Parathyroid adenoma (tissue), 2 donors: ENCODE measurements around the gene ARHGAP26.

Source experiments
- H2AFZ ChIP-seq: fragments of 300-600 bp; sonication (generic); one replicate; pipeline ENCODE4 v1.7.0; 2017; ENCODE audit warnings: antibody characterized with exemption, mild to moderate bottlenecking
- H3K27ac ChIP-seq: fragments of 300-600 bp; sonication (generic); one replicate; pipeline ENCODE4 v1.7.0; 2017
- H3K27me3 ChIP-seq: fragments of 300-600 bp; sonication (generic); one replicate; pipeline ENCODE4 v1.7.0; 2017; ENCODE audit warnings: low read length; ENCODE audit not compliant: control insufficient read depth, insufficient read depth
- H3K36me3 ChIP-seq: fragments of 300-600 bp; sonication (generic); one replicate; pipeline ENCODE4 v1.7.0; 2017; ENCODE audit warnings: low read length; ENCODE audit not compliant: control insufficient read depth, insufficient read depth
- H3K4me1 ChIP-seq: fragments of 300-600 bp; sonication (generic); one replicate; pipeline ENCODE4 v1.7.0; 2017; ENCODE audit warnings: control low read depth
- H3K4me2 ChIP-seq: fragments of 300-600 bp; sonication (generic); one replicate; pipeline ENCODE4 v1.7.0; 2017; ENCODE audit warnings: low read length
- H3K4me3 ChIP-seq: fragments of 300-600 bp; sonication (generic); one replicate; pipeline ENCODE4 v1.7.0; 2017; ENCODE audit warnings: low read depth, low read length
- H3K79me2 ChIP-seq: fragments of 300-600 bp; sonication (generic); one replicate; pipeline ENCODE4 v1.7.0; 2017; ENCODE audit warnings: control low read depth
- H3K9ac ChIP-seq: fragments of 300-600 bp; sonication (generic); one replicate; pipeline ENCODE4 v1.7.0; 2017; ENCODE audit warnings: mild to moderate bottlenecking
- H3K9me3 ChIP-seq: fragments of 300-600 bp; sonication (generic); one replicate; pipeline ENCODE4 v1.7.0; 2017; ENCODE audit warnings: low read length; ENCODE audit not compliant: control insufficient read depth
- CTCF ChIP-seq: fragments of 300-600 bp; sonication (generic); IDR thresholded peaks from one replicate; pipeline ENCODE4 v1.7.0; 2017; ENCODE audit warnings: antibody characterized with exemption, mild to moderate bottlenecking
- donor health status: primary hyperparathyroidism.

Gene ARHGAP26

GRCh38 chr5:142852416-142853198, 82.4 kb downstream of the ARHGAP26 start:
- Histone ChIP-seq H3K9me3 (no peaks in the 10 kb centered on the region), H3K27ac (no peak overlapping the region), H3K36me3 (no peaks in the 10 kb centered on the region), H3K4me1 (no peaks in the 10 kb centered on the region), H3K4me3 (no peak overlapping the region), H3K79me2 (no peaks in the 10 kb centered on the region), H3K9ac (no peak overlapping the region), H2AFZ (no peak overlapping the region), H3K4me2 (no peak overlapping the region), H3K27me3 (no peaks in the 10 kb centered on the region)
- TF ChIP-seq CTCF, result no peak

- Histone ChIP-seq H3K36me3 (no peaks in the 10 kb centered on the region), H3K27me3 (no peaks in the 10 kb centered on the region), H3K27ac (no peak overlapping the region), H3K4me2 (no peak overlapping the region), H3K9ac (no peak overlapping the region), H3K79me2 (no peaks in the 10 kb centered on the region), H3K4me1 (no peaks in the 10 kb centered on the region), H2AFZ (no peak overlapping the region), H3K4me3 (no peak overlapping the region), H3K9me3 (no peaks in the 10 kb centered on the region)
- no peak for TF ChIP-seq CTCF
Measured at GRCh38 chr5:142853682-142854081, 83.5 kb downstream of the ARHGAP26 start.

- Histone ChIP-seq H3K79me2 (no peaks in the 10 kb centered on the region), H3K36me3 (no peaks in the 10 kb centered on the region), H3K4me3 (no peak overlapping the region), H3K4me1 (no peaks in the 10 kb centered on the region), H3K27me3 (no peaks in the 10 kb centered on the region), H3K9me3 (no peaks in the 10 kb centered on the region), H3K4me2 (no peak overlapping the region), H2AFZ (no peak overlapping the region), H3K27ac (no peak overlapping the region), H3K9ac (no peak overlapping the region)
- TF ChIP-seq CTCF, result no peak
Measured at GRCh38 chr5:142856269-142856782, 86.1 kb downstream of the ARHGAP26 start.

- no peaks in the 10 kb centered on the region for H3K27me3 ChIP-seq
- H3K79me2 ChIP-seq, result no peaks in the 10 kb centered on the region
- H3K9ac ChIP-seq, result no peak overlapping the region
- H3K27ac ChIP-seq, result no peak overlapping the region
- no peak for TF ChIP-seq CTCF
- H3K4me2 ChIP-seq, result no peak overlapping the region
- H2AFZ ChIP-seq, result no peak overlapping the region
- no peak overlapping the region for H3K4me3 ChIP-seq
- no peaks in the 10 kb centered on the region for H3K4me1 ChIP-seq
- no peaks in the 10 kb centered on the region for H3K36me3 ChIP-seq
- no peaks in the 10 kb centered on the region for H3K9me3 ChIP-seq
Measured at GRCh38 chr5:142857405-142857804, 87.2 kb downstream of the ARHGAP26 start.

- no peak overlapping the region for H3K9ac ChIP-seq
- no peak overlapping the region for H3K4me3 ChIP-seq
- no peak overlapping the region for H2AFZ ChIP-seq
- peaks cover under 1% of the 10 kb centered on the region for H3K4me1 ChIP-seq
- no peaks in the 10 kb centered on the region for H3K27me3 ChIP-seq
- H3K36me3 ChIP-seq, result no peaks in the 10 kb centered on the region
- H3K9me3 ChIP-seq, result no peaks in the 10 kb centered on the region
- H3K4me2 ChIP-seq, result no peak overlapping the region
- no peak for TF ChIP-seq CTCF
- no peak overlapping the region for H3K27ac ChIP-seq
- H3K79me2 ChIP-seq, result no peaks in the 10 kb centered on the region
Measured at GRCh38 chr5:142859037-142859436, 88.9 kb downstream of the ARHGAP26 start.
